ENCODE results near the gene HPCAL1.
A peak's percentile ranks its signal among the peaks of the same experiment; 100 is the strongest.
"Not testable (repeated sequence)": the region's sequence is repeated elsewhere in the genome, so short reads cannot be mapped to it uniquely, and the experiment has no call there.

Gene HPCAL1

DNA sequence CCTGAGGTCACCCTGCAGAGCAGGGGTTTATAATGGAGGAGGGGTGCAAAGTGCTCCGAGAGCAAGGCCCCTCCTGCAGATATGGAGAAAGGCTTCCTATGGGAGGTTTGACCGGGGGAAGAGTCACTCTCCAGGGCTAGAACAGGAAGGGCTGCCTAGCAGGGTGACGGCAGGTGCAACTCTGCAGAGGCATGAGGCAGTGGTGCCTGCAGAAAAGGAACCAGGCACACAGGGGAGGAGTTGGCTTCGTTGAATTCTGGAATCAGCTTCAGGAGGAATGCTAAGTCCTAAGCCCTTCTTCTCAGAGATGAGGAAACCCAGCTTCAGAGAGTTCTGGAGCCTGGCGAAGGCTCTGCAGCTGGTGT is 17.5 kb upstream of the HPCAL1 start:
- no peak for DNase-seq

DNA sequence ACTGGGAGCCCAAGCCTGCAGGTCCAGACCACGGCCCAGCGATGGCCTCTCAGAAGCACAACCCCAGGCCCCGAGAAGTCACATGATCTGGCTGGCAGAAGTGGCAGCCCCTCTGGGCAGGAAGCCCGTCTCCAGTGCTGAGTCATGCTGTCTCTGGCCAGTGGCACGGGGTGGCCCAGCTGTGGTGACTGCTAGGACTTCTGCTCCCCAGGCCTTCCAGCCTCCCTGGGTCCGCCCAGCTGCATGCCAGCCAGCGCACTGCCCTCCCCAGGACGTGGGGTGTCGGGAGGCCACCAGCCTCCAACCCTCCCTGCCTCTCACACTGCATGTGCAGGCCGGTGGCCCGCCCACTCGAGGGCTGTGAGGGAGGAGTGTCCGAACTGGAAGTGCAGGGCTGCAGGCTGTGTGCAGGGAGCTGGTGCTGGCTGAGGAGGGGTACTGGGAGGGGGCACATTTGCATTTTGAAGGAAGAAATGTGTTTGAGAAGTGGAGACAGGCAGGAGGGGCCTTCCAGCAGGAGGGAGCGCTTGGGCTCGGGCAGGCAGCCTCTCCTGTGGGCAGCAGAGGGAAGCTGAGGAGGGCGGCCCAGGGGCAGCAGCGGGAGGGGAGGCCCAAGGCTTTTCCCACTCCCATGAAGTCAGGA is 17.0 kb upstream of the HPCAL1 start:
- DNase-seq, result peak; percentile 53

DNA sequence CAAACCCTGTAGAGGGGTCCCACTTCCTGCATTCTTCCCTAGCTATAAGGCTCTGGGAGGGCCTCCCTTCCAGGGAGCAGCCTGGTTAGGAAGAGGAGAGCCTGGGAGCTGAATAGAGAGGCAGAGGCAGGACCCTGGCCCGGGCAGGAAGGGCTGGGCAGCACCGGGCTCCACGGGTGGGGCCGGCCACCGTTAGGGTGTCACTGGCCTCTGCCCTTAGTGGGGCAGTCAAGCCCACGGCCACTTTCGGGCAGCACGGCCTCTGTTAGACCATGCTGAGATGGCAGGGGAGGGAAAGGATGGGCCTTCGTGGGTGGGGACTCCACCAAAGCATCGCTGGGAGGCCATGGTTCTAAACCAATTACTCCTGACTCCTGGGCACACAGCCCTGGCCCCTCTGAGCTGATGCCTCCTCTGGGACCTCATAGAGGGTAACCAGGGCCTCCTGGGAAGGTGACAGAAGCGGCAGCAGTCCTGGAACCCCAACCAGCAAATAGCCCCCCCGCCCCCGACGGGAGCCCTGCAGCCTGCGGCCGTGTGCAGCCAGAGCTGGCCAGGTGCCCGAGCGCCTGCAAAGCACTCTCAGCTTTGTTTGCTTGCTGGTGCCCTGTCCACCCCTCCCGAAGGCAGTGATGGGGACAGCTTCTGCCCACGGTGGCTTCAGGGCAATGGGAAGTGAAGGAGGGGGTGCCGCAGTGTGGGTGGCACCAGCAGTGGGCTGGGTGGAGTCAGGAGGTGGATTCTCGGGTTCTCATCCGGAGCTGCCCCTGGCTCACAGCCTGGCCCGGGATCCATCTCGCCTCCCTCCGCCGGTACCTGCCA is 16.3 kb upstream of the HPCAL1 start:
- DNase-seq, result no peak

DNA sequence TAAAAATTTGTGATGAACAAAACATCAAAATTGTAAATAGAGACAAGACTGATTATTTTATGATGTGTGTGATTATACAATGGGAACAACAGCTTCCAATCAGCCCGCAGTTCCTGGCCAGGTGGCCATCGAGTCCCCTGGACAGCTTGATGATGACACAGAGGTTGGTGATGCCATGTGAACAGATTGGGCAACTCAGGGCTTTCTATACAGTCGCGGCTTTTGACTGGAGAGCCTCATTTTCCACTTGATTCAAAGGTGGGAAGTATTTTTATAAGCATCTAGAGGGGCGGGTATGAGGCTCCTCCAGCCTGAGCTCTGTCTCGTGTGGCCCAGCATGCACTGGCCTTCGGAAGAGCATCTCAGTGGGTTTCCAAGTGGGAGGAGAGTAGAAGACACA is 14.9 kb upstream of the HPCAL1 start:
- DNase-seq, result no peak

DNA sequence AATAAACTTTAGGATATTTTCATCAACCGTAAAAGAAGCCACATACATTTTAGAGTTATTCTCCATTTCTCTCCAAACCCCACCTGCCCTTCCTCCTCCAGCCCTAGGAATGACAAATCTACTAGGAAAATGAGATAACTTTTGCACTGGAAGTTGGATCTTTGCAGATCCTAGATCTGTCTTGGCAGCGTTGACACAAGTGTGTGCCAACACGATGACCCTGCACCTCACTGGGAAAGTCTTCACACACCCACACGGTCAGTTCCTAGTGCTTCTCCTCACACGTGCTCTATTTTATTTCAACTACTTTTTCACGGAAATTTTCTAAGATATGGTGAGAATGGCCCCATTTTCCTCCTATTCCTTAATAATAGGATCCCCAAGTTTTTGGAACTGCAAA is 14.1 kb upstream of the HPCAL1 start:
- DNase-seq, result no peak

DNA sequence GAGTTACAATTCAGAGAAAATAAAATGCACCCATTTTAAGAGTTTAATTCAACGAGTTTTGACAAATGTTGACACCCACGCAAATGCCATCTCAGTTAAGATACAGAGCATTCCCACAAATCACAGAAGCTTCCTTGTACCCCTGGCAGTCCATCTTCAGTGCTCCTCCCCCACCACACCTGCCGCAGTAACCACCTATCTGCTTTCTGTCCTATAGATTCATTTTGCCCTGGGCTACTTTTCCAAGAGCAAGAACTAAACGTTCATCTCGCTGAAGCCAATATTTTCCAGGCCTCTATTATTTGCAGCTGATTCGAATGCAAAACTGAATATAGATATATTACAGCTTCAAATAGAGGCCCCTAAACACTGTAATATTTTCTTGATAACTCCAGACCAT is 13.4 kb upstream of the HPCAL1 start:
- DNase-seq, result no peak

DNA sequence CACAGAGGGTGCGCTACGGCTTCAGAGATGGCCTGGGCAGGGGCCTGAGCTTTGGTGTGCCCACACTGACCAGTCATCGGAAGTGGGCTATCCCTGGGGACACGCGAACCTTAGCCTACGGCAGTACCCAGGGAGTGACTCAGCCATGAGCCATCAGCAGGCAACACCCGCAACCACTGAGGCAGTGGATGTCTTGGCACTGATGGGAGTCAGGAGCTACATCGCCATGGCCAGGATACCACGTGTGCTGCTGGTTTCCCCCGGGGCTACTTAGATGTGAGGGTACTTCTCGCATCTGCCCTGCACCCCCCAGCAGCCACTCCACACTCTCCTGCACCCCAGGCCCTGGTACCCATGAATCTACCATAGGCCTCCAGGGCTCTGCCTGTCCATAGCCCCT is 12.8 kb upstream of the HPCAL1 start:
- no peak for DNase-seq

DNA sequence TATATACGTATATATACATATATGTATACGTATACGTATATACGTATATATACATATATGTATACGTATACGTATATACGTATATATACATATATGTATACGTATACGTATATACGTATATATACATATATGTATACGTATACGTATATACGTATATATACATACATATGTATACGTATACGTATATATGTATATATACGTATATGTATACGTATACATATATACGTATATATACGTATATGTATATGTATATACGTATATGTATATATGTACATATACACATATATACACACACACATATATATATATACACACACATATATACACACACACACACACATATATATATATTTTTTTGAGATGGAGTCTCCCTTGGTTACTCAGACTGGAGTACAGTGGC is 11.3 kb upstream of the HPCAL1 start:
- not testable (repeated sequence) for DNase-seq

DNA sequence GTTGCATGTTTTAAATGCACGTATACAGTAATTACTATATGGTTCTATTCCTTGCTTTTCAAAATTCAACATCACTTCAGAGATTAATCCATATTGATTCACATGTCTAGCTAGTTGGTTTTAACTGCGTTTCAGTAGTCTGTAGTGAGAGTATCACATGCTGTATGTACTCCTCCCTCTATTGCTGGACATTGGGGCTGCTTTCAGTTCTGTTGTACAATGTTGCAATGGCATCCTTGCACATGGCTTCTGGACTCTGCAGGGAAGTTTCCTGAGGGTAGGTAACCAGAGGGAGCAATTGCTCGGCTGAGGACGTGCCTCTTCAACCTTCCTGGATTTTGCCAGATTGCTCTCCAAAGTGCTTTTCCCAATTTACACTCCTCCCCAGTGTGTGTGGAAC is 10.7 kb upstream of the HPCAL1 start:
- no peak for DNase-seq

DNA sequence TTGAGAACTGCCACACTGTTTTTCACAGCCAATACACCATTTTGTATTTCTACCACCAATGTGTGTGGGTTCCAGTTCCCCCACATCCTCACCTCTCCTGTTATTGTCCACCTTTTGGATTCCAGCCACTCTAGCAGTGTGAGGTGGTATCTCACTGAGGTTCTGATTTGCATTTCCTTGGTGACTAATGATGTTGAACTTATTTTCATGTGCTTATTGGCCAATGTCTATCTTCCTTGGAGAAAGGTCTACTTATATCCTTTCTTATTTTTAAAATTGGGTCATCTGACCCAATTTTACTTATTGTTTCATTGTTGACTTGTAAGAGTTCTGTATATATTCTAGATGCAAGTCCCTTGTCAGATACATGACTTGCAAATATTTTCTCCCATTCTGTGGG is 9.1 kb upstream of the HPCAL1 start:
- no peak for DNase-seq

DNA sequence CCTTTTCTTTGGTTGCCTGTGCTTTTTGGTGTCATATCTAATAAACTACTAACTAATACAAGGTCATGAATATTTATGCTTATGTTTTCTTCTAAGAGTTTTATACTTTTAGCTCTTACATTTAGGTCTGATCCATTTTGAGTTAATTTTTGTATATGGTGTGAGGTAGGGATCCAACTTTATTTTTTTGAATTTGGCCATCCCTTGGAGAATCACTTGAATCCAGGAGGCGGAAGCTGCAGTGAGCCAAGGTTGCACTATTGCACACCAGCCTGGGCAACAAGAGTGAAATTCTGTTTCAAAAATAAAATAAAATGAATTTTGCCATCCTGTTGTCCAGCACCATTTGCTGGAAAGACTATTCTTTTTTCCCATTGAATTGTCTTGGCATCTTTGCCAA is 8.6 kb upstream of the HPCAL1 start:
- no peak for DNase-seq

DNA sequence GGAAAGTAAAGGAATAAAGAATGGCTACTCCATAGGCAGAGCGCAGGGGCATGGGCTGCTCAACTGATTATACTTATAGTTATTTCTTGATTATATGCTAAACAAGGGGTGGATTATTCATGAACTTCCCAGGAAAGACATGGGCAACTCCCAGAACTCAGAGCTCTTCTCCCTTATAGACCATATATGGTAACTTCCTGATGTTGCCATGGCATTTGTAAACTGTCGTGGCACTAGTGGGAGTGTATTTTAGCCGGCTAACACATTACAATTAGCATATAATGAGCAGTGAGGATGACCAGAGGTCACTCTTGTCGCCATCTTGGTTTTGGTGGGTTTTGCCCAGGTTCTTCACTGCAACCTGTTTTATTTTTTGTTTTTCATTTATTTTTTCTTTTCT is 7.1 kb upstream of the HPCAL1 start:
- not testable (repeated sequence) for DNase-seq

DNA sequence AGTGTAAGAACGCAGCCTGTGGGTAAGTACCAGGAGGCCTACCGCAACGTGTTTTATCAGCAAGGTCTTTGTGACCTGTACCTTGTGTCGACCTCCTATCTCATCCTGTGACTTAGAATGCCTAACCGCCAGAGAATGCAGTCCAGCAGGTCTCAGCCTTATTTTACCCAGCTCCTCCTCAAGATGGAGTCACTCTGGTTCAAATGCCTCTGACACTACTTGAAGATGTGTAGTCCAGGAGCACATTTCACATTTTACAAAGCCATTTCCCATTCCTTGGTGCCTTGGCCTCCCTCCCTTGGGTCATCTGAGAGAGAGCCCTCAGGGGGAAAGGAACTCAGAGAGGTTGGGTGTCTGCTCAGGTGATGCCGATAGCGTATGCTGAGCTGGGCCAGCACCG is 6.6 kb upstream of the HPCAL1 start:
- no peak for DNase-seq

DNA sequence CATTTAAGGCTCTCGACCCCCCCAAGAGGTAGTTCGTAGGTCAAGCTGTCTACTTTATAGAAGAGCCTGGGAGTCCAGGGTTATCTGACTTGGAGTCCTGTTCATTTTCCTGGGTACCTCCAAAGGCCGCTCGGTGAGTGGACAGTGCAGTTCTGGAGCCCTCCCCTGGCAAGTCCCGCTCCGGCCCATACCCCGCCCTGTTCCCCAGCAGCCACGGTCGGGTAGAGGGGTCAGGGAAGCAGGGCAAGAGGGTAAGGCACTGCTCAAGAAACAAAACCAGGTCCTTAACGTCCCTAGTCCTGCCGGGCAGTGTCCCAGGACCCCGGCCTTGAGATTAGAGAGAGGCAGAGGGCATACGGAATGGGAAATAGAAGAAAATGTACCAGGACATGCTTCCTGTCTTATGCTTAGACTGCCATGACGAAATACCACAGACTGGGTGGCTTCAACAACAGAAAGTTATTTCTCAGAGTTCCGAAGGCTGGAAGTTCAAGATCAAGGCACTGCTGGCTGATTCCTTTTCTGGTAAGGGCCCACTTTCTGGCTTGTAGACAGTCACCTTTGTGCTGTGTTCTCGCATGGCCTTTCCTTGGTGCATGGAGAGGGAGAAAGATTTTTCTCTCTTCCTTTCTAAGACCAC is 5.4 kb upstream of the HPCAL1 start:
- DNase-seq, result no peak

DNA sequence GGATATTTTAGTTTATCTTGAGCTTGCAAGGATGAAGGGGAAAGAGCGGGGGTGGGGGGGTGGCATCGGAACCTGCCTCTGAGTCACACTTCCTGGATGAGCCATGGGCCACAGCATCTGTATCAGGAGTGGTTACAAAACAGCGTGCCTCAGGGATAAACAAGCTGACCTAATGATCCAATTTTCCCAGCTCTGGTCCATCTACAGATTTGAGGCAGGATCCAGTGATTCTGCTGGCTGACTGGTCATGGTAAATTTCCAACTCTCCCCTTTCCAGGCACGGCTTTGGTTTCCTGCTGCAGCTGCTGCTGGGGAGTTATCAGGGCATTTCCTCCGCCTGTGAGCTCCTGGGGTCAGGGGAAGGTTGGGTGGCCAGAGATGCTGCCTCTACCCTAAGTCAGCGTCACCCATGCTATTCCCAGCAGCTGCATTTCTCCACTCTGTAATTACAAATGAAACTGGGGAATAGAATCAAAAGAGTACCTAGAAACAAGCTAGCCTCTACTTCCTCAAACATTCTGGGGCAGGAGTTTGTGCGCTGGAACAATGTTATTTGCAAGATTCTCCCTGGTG is 4.7 kb upstream of the HPCAL1 start:
- DNase-seq, result peak; percentile 41

DNA sequence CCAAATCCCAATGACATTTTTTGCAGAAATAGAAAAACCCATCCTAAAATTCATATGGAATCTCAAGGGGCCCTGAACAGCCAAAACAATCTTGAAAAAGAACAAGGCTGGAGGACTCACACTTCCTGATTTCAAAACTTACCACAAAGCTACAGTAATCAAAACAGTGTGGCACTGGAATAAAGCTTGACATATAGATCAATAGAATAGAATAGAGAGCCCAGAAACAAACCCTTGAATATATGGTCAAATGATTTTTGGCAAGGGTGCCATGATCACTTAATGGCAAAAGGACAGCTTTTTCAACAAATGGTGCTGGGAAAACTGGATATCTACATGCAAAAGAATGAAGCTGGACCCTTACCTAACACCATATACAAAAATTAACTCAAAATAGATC is 3.9 kb upstream of the HPCAL1 start:
- DNase-seq, result not testable (repeated sequence)

DNA sequence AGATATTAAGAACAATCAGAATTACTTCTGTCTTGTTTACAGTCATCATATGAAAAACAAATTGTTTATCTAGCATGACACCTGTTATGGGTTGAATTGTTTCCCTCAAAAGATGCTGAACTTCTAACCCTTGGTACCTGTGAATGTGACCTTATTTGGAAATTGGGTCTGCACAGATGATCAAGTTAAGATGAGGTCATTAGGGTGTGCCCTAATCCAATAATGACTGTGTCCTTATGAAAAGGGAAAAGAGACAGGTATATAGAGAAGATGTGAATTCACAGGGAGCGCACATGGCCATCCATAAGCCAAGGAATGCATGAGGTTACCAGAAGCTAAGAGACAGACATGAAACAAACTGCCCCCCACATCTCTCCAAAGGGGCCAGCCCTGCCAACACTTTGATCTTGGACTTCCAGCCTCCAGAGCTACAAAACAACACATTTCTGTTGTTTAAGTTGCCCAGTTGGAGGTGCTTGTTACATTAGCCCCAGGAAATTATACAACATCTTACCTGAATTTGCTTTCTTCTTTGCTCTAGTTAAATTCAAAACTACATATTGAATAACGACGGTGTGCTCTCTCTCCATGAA is 2.3 kb upstream of the HPCAL1 start:
- DNase-seq, result no peak

DNA sequence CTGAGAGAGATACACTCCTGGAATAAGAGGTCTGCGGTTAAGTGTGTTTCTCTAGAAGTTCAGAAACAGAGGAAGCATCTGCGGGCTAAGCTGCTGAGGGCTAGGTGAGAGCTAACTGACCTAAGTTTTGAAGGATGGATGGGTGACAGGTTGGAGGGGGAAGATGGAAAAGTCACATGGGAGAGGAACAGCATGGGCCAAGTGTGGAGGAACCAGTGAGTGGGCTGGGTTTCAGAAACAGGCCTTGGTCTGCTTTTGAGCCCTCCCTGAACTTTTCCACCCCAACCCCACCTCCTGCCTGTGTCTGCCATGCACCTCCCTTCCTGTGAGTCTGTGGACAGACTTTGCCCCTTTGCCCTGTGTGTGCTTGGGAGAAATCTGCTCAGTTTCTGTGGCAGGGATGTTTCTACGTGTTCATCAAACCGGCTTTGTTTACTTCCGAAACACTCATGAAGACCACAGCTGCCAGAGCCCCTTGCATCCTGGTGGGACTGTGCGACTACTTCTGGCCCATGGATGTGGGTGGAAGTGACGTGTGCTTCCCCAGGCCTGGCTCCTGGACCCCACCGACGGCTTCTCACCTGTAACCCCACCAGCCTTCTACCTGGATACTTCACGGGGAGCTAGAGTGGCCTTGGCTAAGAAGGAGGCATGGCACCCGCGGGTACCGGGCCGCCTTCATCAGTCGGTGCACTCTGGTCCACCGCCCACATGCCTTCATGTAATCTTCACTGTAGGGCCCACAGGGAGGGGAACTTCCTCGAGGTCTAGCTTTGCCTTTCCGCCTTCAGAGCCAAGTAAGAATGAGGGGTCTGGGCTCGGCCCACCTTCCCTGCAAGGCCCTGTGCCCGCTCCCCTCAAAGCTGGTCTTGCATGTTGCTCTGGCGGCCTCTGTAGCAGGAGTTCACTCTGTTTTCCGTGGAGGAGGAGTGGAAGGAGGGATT is 1.4 kb upstream of the HPCAL1 start:
- no peak for DNase-seq

DNA sequence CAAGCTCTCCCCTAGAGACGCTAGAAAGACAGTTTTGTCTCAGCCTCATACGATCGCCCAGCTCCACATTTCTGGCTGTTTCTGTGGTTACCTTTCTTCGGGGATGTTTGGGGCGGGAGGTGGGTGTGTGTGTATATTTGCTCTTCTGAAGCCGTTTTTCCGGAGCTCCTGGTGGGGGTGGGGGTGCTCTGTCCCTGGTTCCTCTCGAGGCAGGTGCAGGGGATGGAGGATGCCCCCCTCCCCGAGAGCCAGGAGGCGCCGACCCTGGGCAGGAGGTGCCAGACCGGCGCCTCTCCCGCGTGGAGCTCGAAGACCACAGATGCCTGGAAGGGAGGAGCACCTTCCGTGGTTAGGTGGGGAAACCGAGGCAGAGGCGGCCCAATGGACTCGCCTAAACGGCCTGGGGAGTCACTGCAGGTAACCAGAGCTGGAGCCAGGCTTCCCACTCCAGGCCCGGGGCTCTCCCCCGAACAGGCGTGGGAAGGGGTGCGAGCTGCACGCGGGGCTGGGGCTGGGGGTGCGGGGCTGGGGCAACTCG is 694 bp upstream of the HPCAL1 start:
- DNase-seq, result no peak

DNA sequence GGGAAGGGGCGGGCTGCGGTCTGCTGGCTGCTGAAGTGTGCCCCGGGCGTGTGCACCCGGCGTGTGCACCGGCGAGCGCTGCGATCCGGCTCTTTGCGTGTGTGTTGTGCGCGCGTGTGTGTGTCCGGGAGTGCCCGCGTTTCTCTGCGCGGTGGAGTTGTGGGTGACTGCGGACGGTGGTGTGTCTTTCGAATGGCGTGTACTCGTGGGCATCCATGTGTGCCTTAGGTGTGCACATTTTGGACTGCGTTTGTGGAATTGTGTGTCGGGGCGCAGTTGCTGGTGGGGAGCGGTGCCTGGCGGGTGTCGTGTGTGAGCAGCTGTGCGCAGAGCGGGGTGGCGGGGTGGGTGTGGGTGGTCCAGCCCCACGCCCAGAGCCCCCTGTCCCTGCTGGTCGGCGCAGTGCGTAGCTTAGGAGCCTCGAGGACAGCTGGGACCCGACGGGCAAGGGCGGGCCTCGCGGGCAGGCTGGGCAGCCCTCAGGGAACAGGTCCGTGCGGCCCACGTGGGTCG is 533 bp downstream of the HPCAL1 start:
- no peak for DNase-seq

DNA sequence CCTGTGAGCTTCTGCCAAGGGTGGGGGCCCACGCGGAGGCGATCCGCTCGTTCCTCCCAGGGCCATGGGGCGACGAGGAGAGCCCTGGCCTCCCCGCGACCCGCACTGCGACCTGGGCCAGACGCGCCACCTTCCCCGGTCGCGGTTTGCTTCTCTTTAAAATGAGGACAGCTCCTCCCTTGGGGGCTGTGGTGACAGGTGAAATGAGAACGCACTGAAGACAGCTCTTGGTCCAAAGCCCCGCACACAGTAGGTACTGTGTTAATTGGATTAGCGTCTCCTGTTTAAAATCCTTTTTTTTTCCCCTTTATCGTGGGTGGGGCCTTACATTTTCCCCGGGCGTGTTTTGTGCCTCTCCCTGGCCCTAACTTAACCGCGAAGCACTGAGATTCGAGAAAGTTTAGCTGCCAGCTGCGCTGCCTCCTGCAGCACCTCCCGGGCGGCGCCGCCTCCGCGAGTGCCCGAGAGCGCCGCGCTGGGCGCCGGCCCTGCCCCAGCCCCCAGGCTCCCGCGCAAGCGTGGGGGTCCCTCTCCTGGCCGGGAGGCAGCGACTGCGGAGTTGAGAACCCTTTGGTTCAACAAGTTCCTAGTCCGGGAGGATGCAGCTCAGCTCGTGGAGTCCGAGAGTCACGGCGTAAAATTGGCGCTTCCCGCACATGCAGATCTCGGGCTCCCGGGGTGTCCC is 1.1 kb downstream of the HPCAL1 start:
- no peak for DNase-seq
